ENCODE results near the gene MYRF. TPM values are rescaled to one million over a fixed set of nuclear protein-coding genes. Genes with fewer than 3 reads are reported as not detected.

MYRF gene
- total and polyA plus RNA-seq, 2 of the 13 experiments (the other 11 are each of a cell fraction or from before 2014, with no cell fraction given): 10.2 to 25.9 TPM

DNA sequence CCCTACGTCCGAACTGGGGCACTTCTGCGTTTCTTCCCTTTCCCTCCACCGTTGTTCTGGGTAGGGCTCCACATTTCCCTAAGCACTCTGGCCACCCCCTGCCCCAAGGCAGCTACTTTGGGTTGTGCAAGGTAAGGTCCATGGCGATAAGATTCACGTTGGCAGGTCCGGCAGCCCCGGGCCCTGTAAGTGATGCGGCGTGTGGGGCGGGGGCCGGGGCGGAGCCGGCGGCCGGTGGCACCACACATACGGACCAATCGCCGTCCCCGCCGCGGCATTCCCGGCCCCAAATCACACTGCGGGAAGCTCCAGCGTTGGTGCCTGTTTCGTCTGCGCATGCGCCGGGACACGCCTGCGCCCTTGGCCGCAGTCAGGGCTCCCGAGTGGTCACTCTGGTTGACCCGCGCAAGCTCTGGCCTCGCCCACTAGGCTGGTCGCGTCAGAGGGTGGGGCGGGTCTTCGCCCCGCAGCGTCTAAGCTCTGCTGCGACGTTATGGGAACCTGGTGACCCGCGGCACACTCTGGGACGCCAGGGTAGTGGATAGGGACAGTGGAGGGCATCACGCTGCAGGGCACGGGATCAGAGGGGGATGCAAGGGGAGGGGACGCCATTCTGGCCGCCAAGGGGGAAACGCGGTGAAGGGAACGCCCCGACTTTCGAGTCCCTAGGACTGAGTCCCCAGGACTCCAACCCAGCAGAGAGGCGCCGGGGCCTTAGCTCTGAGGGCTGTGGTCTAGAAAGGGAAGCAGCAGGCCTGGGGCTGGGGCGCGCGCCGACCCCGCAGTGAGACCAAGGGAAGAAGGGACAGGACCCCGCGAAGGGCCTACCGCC, 62.7 kb downstream of the MYRF start (continued):
- TF ChIP-seq, protein P1, sequence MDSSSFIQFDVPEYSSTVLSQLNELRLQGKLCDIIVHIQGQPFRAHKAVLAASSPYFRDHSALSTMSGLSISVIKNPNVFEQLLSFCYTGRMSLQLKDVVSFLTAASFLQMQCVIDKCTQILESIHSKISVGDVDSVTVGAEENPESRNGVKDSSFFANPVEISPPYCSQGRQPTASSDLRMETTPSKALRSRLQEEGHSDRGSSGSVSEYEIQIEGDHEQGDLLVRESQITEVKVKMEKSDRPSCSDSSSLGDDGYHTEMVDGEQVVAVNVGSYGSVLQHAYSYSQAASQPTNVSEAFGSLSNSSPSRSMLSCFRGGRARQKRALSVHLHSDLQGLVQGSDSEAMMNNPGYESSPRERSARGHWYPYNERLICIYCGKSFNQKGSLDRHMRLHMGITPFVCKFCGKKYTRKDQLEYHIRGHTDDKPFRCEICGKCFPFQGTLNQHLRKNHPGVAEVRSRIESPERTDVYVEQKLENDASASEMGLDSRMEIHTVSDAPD (CRISPR knock-in tag; IDR thresholded peaks at IDR 0.05): no peak
- peak; percentile 87; the same call in 1 of the 2 replicates for TF ChIP-seq ZNF451 (CRISPR knock-in tag; IDR thresholded peaks at IDR 0.05)
- no peak for TF ChIP-seq HMG20A (CRISPR knock-in tag; IDR thresholded peaks at IDR 0.05; ENCODE audit: borderline replicate concordance)
- no peak; the same call in 1 of the 2 replicates for TF ChIP-seq ZBTB7A (CRISPR knock-in tag; IDR thresholded peaks at IDR 0.05)
- TF ChIP-seq ZBTB1 (CRISPR knock-in tag; IDR thresholded peaks at IDR 0.05; ENCODE audit: borderline replicate concordance): no peak
- 0 out of 2 replicates have a peak, but pooled peaks have one; percentile 12 for TF ChIP-seq ZBTB3 (CRISPR knock-in tag; IDR thresholded peaks at IDR 0.05; ENCODE audit: borderline replicate concordance, low read depth)
- TF ChIP-seq GABPB1 (CRISPR knock-in tag; IDR thresholded peaks at IDR 0.05): peak; percentile 69; the same call in 1 of the 2 replicates
- TF ChIP-seq ETV6 (CRISPR knock-in tag; conservative IDR thresholded peaks at IDR 0.05): no peak
- no peak for TF ChIP-seq ELF4 (CRISPR knock-in tag; IDR thresholded peaks at IDR 0.05; ENCODE audit: borderline replicate concordance)
- TF ChIP-seq, protein P2, sequence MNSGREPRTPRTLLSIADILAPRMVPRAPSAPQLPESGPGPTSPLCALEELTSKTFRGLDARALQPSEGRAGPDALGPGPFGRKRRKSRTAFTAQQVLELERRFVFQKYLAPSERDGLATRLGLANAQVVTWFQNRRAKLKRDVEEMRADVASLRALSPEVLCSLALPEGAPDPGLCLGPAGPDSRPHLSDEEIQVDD (CRISPR knock-in tag; IDR thresholded peaks at IDR 0.05; ENCODE audit: borderline replicate concordance): no peak
- TF ChIP-seq, protein P3, sequence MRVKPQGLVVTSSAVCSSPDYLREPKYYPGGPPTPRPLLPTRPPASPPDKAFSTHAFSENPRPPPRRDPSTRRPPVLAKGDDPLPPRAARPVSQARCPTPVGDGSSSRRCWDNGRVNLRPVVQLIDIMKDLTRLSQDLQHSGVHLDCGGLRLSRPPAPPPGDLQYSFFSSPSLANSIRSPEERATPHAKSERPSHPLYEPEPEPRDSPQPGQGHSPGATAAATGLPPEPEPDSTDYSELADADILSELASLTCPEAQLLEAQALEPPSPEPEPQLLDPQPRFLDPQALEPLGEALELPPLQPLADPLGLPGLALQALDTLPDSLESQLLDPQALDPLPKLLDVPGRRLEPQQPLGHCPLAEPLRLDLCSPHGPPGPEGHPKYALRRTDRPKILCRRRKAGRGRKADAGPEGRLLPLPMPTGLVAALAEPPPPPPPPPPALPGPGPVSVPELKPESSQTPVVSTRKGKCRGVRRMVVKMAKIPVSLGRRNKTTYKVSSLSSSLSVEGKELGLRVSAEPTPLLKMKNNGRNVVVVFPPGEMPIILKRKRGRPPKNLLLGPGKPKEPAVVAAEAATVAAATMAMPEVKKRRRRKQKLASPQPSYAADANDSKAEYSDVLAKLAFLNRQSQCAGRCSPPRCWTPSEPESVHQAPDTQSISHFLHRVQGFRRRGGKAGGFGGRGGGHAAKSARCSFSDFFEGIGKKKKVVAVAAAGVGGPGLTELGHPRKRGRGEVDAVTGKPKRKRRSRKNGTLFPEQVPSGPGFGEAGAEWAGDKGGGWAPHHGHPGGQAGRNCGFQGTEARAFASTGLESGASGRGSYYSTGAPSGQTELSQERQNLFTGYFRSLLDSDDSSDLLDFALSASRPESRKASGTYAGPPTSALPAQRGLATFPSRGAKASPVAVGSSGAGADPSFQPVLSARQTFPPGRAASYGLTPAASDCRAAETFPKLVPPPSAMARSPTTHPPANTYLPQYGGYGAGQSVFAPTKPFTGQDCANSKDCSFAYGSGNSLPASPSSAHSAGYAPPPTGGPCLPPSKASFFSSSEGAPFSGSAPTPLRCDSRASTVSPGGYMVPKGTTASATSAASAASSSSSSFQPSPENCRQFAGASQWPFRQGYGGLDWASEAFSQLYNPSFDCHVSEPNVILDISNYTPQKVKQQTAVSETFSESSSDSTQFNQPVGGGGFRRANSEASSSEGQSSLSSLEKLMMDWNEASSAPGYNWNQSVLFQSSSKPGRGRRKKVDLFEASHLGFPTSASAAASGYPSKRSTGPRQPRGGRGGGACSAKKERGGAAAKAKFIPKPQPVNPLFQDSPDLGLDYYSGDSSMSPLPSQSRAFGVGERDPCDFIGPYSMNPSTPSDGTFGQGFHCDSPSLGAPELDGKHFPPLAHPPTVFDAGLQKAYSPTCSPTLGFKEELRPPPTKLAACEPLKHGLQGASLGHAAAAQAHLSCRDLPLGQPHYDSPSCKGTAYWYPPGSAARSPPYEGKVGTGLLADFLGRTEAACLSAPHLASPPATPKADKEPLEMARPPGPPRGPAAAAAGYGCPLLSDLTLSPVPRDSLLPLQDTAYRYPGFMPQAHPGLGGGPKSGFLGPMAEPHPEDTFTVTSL (CRISPR knock-in tag; IDR thresholded peaks at IDR 0.05; ENCODE audit: borderline replicate concordance): no peak
- TF ChIP-seq, protein P4, sequence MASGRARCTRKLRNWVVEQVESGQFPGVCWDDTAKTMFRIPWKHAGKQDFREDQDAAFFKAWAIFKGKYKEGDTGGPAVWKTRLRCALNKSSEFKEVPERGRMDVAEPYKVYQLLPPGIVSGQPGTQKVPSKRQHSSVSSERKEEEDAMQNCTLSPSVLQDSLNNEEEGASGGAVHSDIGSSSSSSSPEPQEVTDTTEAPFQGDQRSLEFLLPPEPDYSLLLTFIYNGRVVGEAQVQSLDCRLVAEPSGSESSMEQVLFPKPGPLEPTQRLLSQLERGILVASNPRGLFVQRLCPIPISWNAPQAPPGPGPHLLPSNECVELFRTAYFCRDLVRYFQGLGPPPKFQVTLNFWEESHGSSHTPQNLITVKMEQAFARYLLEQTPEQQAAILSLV (CRISPR knock-in tag; IDR thresholded peaks at IDR 0.05; ENCODE audit: borderline replicate concordance): peak; percentile 37; the same call in 1 of the 2 replicates
- 0 out of 2 replicates have a peak, but pooled peaks have one; percentile 14 for TF ChIP-seq FOXK1 (CRISPR knock-in tag; IDR thresholded peaks at IDR 0.05; ENCODE audit: borderline replicate concordance, low read depth)
- TF ChIP-seq, protein P5, sequence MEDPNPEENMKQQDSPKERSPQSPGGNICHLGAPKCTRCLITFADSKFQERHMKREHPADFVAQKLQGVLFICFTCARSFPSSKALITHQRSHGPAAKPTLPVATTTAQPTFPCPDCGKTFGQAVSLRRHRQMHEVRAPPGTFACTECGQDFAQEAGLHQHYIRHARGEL (CRISPR knock-in tag; IDR thresholded peaks at IDR 0.05): 0 out of 2 replicates have a peak, but pooled peaks have one; percentile 54
- TF ChIP-seq ARID2 (CRISPR knock-in tag; IDR thresholded peaks at IDR 0.05; ENCODE audit: borderline replicate concordance): no peak
- no peak for TF ChIP-seq RCOR2 (CRISPR knock-in tag; IDR thresholded peaks at IDR 0.05)

Measured in HepG2 (cell line).